GM21737 (cell line): Measurements from ENCODE around the gene NXPH4.

Experiments used
- ATAC-seq: cut with Tn5 transposase; IDR thresholded peaks from one replicate; pipeline ENCODE4 v1.9.1; 2021; ENCODE audit warnings: mild to moderate bottlenecking, moderate library complexity; ENCODE audit not compliant: unreplicated experiment

The NXPH4 gene

GRCh38 chr12:57203201-57203600, 13.4 kb upstream of the NXPH4 start:
- ATAC-seq = no peak

- no peak for ATAC-seq
Observed at GRCh38 chr12:57203791-57204190, 12.8 kb upstream of the NXPH4 start.

GRCh38 chr12:57204454-57204853, 12.1 kb upstream of the NXPH4 start:
- ATAC-seq = no peak

- no peak for ATAC-seq
Observed at GRCh38 chr12:57205186-57205585, 11.4 kb upstream of the NXPH4 start.

- ATAC-seq = no peak
Observed at GRCh38 chr12:57205931-57206330, 10.7 kb upstream of the NXPH4 start.

GRCh38 chr12:57207731-57208630, 8.6 kb upstream of the NXPH4 start:
- no peak for ATAC-seq

- no peak for ATAC-seq
Observed at GRCh38 chr12:57208631-57209282, 7.8 kb upstream of the NXPH4 start.

GRCh38 chr12:57209916-57210315, 6.7 kb upstream of the NXPH4 start:
- ATAC-seq = no peak

- ATAC-seq = no peak
Observed at GRCh38 chr12:57210461-57210860, 6.1 kb upstream of the NXPH4 start.

GRCh38 chr12:57210926-57211692, 5.5 kb upstream of the NXPH4 start:
- ATAC-seq = no peak

- ATAC-seq = no peak
Observed at GRCh38 chr12:57211791-57212700, 4.5 kb upstream of the NXPH4 start.

GRCh38 chr12:57212701-57213057, 3.9 kb upstream of the NXPH4 start:
- ATAC-seq = no peak

GRCh38 chr12:57213058-57213715, 3.4 kb upstream of the NXPH4 start:
- no peak for ATAC-seq

- ATAC-seq = no peak
Observed at GRCh38 chr12:57213763-57214397, 2.7 kb upstream of the NXPH4 start.

GRCh38 chr12:57214398-57214781, 2.2 kb upstream of the NXPH4 start:
- no peak for ATAC-seq

GRCh38 chr12:57215065-57215464, 1.5 kb upstream of the NXPH4 start:
- no peak for ATAC-seq

- no peak for ATAC-seq
Observed at GRCh38 chr12:57215668-57216013, 953 bp upstream of the NXPH4 start.

GRCh38 chr12:57216921-57217879, 606 bp downstream of the NXPH4 start:
- no peak for ATAC-seq
